ENCODE data around the gene HAUS7. TPM values are rescaled to one million over a fixed set of nuclear protein-coding genes. Genes with fewer than 3 reads are reported as not detected.

Gene HAUS7
- total RNA-seq, 1 experiment from 2014 or later = 28.9 TPM

DNA sequence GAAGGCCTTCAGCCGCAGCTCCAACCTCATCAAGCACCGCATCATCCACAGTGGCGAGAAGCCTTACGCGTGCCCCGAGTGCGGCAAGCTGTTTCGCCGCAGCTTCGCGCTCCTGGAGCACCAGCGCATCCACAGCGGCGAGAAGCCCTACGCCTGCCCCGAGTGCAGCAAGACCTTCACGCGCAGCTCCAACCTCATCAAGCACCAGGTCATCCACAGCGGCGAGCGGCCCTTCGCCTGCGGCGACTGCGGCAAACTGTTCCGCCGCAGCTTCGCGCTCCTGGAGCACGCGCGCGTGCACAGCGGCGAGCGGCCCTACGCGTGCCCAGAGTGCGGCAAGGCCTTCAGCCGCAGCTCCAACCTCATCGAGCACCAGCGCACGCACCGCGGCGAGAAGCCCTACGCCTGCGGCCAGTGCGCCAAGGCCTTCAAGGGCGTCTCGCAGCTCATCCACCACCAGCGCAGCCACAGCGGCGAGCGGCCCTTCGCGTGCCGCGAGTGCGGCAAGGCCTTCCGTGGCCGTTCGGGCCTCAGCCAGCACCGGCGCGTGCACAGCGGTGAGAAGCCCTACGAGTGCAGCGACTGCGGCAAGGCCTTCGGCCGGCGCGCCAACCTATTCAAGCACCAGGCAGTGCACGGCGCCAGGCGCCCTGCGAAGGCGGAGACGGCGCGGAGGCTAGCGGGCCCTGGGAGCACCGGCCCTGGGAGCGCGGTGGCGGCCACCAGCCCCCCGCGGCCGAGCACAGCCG is 49.4 kb downstream of the HAUS7 start:
- H4K20me1 ChIP-seq (ENCODE audit: insufficient read depth) = no peaks in the 10 kb centered on the region
- RAD21 ChIA-PET (ENCODE audit: low non-redundant PET in 1 of 2, low total read pairs in 2 of 2, uncharacterized antibody in 2 of 2, unreplicated experiment in 2 of 2) = no interaction called here
- no peaks in the 10 kb centered on the region for H3K27me3 ChIP-seq (ENCODE audit: insufficient read depth, low read length)
- TF ChIP-seq JUND (IDR thresholded peaks at IDR 0.05) (no peak), TCF7L2 (IDR thresholded peaks at IDR 0.05; ENCODE audit: borderline replicate concordance, extremely low read depth, insufficient read depth, insufficient read length) (no peak), POLR2AphosphoS5 (IDR thresholded peaks at IDR 0.05; ENCODE audit: low read depth, low read length) (no peak), EGR1 (IDR thresholded peaks at IDR 0.05; ENCODE audit: low read depth) (no peak), YY1 (IDR thresholded peaks at IDR 0.05; ENCODE audit: extremely low read depth, insufficient replicate concordance, low read depth, low read length) (no peak), ZNF274 (IDR thresholded peaks at IDR 0.05; ENCODE audit: low read depth, low read length) (no peak), SP1 (IDR thresholded peaks at IDR 0.05; ENCODE audit: low read depth) (no peak), CBX3 (IDR thresholded peaks at IDR 0.05; ENCODE audit: low read depth) (no peak), FOSL1 (IDR thresholded peaks at IDR 0.05; ENCODE audit: low read depth) (no peak), EZH2phosphoT487 (IDR thresholded peaks at IDR 0.05; ENCODE audit: borderline replicate concordance) (no peak), ELF1 (IDR thresholded peaks at IDR 0.05; ENCODE audit: borderline replicate concordance, low read depth) (no peak), ZFX (IDR thresholded peaks at IDR 0.05) (no peak), CEBPB (IDR thresholded peaks at IDR 0.05; ENCODE audit: low read depth) (no peak)
- TF ChIP-seq, protein P1, sequence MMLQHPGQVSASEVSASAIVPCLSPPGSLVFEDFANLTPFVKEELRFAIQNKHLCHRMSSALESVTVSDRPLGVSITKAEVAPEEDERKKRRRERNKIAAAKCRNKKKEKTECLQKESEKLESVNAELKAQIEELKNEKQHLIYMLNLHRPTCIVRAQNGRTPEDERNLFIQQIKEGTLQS (IDR thresholded peaks at IDR 0.05) = no peak
- TF ChIP-seq, protein P2, sequence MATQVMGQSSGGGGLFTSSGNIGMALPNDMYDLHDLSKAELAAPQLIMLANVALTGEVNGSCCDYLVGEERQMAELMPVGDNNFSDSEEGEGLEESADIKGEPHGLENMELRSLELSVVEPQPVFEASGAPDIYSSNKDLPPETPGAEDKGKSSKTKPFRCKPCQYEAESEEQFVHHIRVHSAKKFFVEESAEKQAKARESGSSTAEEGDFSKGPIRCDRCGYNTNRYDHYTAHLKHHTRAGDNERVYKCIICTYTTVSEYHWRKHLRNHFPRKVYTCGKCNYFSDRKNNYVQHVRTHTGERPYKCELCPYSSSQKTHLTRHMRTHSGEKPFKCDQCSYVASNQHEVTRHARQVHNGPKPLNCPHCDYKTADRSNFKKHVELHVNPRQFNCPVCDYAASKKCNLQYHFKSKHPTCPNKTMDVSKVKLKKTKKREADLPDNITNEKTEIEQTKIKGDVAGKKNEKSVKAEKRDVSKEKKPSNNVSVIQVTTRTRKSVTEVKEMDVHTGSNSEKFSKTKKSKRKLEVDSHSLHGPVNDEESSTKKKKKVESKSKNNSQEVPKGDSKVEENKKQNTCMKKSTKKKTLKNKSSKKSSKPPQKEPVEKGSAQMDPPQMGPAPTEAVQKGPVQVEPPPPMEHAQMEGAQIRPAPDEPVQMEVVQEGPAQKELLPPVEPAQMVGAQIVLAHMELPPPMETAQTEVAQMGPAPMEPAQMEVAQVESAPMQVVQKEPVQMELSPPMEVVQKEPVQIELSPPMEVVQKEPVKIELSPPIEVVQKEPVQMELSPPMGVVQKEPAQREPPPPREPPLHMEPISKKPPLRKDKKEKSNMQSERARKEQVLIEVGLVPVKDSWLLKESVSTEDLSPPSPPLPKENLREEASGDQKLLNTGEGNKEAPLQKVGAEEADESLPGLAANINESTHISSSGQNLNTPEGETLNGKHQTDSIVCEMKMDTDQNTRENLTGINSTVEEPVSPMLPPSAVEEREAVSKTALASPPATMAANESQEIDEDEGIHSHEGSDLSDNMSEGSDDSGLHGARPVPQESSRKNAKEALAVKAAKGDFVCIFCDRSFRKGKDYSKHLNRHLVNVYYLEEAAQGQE (IDR thresholded peaks at IDR 0.05; ENCODE audit: low read depth) = no peak
- H3K27ac ChIP-seq (ENCODE audit: low read depth, low read length) = no peak overlapping the region
- H2AFZ ChIP-seq (ENCODE audit: low read depth, low read length, poor library complexity, severe bottlenecking) = no peak overlapping the region
- no peak for DNase-seq (ENCODE audit: low read depth, low spot score)
- CTCF ChIA-PET = no interaction called here
- H3K9me3 ChIP-seq (ENCODE audit: control insufficient read depth in 1 of 2, insufficient read depth in 1 of 2, low read depth in 1 of 2, low read length in 2 of 2) = no peaks in the 10 kb centered on the region
- H3K4me1 ChIP-seq (ENCODE audit: control insufficient read depth in 1 of 2, insufficient read depth in 2 of 2, low read length in 2 of 2) = no peaks in the 10 kb centered on the region
- H3K4me3 ChIP-seq (replicated peaks in 1 of 2; ENCODE audit: low read depth in 1 of 2, low read length in 2 of 2) = no peak overlapping the region
- no peak overlapping the region for H3K9ac ChIP-seq (ENCODE audit: low read length)
- intact Hi-C loops (cut with micrococcal nuclease) = no loop called here
- POLR2A ChIA-PET = no interaction called here
- no peak overlapping the region for H3K4me2 ChIP-seq (ENCODE audit: low read length)
- H3K79me2 ChIP-seq (ENCODE audit: insufficient read depth, low read length) = no peaks in the 10 kb centered on the region
- H3K9me2 ChIP-seq (ENCODE audit: insufficient read depth) = no peaks in the 10 kb centered on the region
- no peak for ATAC-seq
- BruUV-seq (replicated peaks) = no TSS peak
- H3K36me3 ChIP-seq (ENCODE audit: control insufficient read depth in 1 of 2, insufficient read depth in 2 of 2, low read length in 2 of 2) = no peaks in the 10 kb centered on the region

Data from HCT116 (cell line).